GM12864 (cell line): Measurements from ENCODE around the gene CBX4.

Experiments
- DNase-seq: peaks from one replicate; pipeline ENCODE4 v3.0.0-alpha.2; 2011; ENCODE audit warnings: low read depth
- H3K4me3 ChIP-seq: 2 replicates; pipeline ENCODE4 v1.5.1; 2011; ENCODE audit warnings: mild to moderate bottlenecking, low read depth, low read length, control low read depth
- TF ChIP-seq, protein P1 (sequence below): IDR thresholded peaks from 2 replicates; pipeline ENCODE4 v1.5.1; 2011; ENCODE audit warnings: low read depth, mild to moderate bottlenecking, moderate library complexity, low read length, control low read depth, inconsistent platforms; ENCODE audit errors: missing control alignments

The CBX4 gene

DNA sequence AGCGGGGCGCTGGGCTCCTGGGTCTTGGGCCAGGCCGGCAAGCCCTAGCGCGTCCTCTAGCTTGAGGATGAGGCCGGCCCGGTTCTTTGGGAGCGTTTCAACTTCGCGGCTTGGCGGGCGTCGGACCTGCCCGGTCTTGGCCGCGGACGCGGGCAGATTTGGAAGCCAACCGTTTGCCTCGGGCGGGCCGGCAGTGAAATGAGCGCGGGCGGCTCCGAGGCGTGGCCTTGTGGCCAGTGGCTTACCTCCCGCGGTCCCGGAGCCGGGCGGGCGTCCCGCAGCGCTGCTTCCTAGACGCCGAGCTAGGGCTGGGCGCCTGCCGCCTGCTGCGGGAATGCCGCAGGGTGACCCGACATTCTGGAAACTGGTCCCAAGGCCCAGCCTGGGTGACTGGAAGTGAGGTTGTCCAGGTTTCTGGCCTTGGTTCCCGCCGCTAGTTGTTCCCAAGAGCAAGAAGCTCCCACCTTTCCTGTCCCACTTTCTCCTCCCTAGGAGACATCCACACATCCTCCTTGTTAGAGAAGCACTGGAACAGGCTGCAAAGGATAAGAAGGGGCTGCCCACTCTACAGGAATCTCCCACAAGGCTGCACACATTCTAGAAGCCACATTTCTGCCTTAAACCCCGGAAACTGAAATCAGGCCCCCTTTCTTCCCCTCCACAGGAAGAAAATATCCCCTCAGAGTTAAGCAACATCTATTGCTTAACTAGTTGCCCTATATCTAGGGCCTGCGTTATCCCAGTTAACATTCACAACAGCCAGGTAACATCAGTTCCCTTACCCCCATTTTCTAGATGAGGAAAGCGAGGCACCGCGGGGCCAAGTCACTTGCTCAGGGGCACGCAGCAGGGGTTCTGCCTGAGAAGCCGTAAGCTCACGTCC, 37.8 kb downstream of the CBX4 start:
- DNase-seq, result no peak

DNA sequence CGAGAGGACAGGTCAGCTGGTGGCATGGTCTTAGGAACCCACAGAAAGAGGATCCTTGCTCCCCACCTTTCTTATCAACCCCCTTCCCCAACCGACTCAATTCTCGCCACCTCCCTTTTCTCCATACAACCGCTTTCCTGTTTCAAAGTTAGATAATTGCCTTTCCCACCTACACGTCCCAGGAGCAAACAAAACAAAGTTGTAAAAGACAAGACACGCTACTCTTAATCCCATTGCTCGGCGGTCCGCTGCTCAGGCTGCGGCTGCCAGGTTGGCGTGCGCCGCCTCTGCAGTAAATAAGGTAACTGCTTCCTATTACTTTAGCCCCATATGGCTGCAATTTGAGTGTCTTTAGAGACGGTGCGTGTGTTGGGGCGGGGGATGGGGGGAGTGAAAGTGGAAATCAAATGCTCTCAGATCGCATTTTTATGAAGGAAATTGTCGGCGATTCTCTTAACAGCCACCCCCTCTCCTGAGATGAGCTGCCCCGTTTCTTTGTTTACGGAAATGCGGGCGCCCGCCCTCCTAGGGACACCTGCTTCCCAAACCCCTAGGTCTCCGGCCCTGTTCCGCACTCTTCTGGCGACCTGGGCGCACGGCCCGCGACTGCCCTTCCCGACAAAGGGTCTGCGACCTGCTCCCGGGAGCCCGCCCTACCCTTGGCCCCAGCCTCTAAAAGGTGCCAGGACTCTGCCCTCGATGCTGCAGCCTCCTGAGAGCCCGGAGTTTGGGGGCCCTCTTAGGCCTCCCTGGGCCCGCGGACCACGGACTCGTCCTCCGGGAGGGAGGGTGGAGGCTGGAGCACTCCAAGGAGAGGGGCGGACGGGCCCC, 38.7 kb downstream of the CBX4 start:
- DNase-seq, result no peak
- TF ChIP-seq, protein P1, sequence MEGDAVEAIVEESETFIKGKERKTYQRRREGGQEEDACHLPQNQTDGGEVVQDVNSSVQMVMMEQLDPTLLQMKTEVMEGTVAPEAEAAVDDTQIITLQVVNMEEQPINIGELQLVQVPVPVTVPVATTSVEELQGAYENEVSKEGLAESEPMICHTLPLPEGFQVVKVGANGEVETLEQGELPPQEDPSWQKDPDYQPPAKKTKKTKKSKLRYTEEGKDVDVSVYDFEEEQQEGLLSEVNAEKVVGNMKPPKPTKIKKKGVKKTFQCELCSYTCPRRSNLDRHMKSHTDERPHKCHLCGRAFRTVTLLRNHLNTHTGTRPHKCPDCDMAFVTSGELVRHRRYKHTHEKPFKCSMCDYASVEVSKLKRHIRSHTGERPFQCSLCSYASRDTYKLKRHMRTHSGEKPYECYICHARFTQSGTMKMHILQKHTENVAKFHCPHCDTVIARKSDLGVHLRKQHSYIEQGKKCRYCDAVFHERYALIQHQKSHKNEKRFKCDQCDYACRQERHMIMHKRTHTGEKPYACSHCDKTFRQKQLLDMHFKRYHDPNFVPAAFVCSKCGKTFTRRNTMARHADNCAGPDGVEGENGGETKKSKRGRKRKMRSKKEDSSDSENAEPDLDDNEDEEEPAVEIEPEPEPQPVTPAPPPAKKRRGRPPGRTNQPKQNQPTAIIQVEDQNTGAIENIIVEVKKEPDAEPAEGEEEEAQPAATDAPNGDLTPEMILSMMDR, result no peak
- peak overlapping the region; percentile 18; the same call in 1 of the 2 replicates for H3K4me3 ChIP-seq

More for the DNA sequence above, 37.8 kb downstream of the CBX4 start:
- TF ChIP-seq, protein P1, result no peak
- H3K4me3 ChIP-seq, result no peak overlapping the region

DNA sequence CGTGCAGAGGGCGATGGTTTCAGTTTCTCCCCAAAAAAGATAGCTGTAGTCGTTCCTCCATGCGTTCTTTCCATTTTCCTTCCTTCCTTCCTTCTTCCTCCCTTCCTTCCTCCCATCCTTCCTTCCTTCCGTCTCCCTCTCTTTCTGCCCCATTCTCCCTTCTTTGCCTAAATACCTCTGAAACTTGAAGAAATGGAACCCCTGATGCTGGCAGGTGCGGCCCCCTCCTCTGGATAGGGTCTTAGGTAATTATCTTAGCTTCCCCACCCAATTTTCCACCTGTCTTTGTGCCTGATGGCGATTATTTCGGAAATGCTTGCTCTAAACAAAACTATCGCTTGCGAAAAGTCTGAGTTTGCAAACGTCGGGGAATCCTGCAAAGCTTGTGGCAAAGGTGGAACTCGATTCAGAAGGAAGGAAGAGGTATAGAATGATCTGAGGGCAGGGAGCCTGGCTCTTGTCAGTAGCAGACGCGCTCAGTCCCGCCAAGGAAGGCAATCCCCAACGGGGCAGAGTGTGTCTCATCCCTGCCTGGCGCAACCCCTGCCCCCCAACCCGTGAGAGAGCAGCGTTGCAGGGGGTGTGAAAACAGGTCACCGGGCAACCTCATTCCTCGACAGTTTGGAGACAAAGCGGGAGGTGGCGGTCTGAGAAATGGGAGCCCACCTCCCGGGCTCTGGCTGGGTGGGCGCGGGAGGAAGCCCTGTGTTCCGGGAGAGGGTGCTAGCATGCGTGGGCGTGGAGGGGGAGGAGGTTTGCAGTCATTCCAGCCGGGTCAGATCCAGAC, 39.5 kb downstream of the CBX4 start:
- H3K4me3 ChIP-seq, result no peak overlapping the region
- TF ChIP-seq, protein P1, result no peak
- no peak for DNase-seq

DNA sequence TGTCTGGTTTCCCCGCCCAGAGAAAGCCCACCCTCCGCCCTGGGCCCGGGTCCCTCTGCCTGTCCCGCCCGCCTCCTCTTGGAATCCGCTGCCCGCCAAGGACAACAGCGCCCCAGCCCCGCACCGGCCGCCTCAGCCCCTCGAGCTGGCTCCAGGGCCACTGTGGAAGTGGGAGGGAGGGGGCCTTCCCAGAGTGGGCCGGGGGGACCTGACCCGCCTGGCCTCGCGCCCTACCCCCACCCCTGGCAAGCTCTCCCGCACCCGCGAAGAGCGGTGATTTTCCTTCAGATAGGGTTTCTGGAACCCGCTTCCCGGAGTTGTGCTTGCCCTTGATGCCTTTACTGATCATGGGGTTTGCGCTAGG, 40.1 kb downstream of the CBX4 start:
- no peak overlapping the region for H3K4me3 ChIP-seq
- TF ChIP-seq, protein P1, result no peak
- DNase-seq, result no peak

DNA sequence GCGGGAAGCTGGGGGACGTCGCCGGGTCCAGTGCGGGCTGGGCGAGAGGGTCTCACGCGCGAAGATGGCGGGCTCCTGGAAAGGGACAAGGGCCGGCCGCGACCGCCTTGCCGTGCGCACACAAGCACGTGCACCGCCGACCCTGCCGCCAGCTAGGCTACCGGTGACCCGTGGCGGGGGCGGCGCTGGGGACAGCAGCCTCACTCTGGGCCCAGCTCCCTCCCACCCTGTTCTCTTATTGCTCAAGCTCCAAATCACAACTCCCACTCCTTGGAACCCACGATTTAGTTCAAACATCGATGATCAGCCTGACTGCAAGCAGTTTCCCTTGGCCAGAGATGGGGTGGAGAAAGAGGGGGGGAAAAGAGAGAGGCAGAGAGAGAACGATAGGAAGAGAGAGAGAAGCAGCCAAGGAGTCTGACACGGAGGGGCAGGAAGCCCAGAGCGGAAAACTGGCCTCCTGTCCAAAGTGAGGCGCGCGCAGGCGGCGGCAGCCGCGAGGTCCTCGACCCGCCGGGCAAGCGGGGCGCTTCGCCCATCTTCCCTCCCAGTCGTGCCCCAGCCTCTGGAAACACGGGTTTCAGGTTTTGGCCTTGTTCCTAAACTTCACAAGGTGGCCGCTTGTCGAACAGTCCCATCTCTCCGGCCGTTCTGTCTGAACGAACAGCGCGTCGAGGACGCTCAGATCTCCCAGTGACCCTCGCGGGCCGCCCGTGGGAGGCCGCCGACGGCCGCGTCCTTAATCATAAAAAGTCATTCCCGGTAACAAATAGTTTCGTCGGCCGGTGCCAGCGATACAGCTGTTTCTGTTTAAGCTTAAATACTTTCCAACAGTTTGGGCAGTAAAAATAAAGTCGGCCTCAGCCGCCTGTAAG, 40.7 kb downstream of the CBX4 start:
- no peak for DNase-seq
- TF ChIP-seq, protein P1, result no peak
- H3K4me3 ChIP-seq, result no peak overlapping the region
